BLaER1 treated with 17β-estradiol and CSF1 and Interleukin-3, amounts not matched to agents 10 nM and 100 nM (cell line): ENCODE data around the gene PPP1R36.

Experiments
- H3K27ac ChIP-seq, 11 experiments: shearing (Covaris generic); formaldehyde crosslinking; 2 replicates each; pipeline ENCODE4 v1.8.1; 2022
- H3K27me3 ChIP-seq, 11 experiments: shearing (Covaris generic); formaldehyde crosslinking; 2 replicates each; pipeline ENCODE4 v1.8.1; 2022
- H3K36me3 ChIP-seq, 11 experiments: shearing (Covaris generic); formaldehyde crosslinking; 2 replicates each; pipeline ENCODE4 v1.8.1; 2022
- H3K4me1 ChIP-seq, 10 experiments: shearing (Covaris generic); formaldehyde crosslinking; 2 replicates each; pipeline ENCODE4 v1.8.1; 2022
- H3K4me2 ChIP-seq, 11 experiments: shearing (Covaris generic); formaldehyde crosslinking; 2 replicates each; pipeline ENCODE4 v1.8.1; 2022
- H3K4me3 ChIP-seq, 10 experiments: shearing (Covaris generic); formaldehyde crosslinking; 2 replicates each; pipeline ENCODE4 v1.8.1; 2022
- H3K9ac ChIP-seq, 11 experiments: shearing (Covaris generic); formaldehyde crosslinking; 2 replicates each; pipeline ENCODE4 v1.8.1; 2022
- H3K9me3 ChIP-seq, 11 experiments: shearing (Covaris generic); formaldehyde crosslinking; replicated peaks in 1 of 11; 2 replicates each; pipeline ENCODE4 v1.8.1; 2022
- H4K20me1 ChIP-seq, 11 experiments: shearing (Covaris generic); formaldehyde crosslinking; 2 replicates each; pipeline ENCODE4 v1.8.1; 2022
- Cebpa-rat ChIP-seq, 11 experiments: shearing (Covaris generic); IDR thresholded peaks; 2 replicates each; pipeline ENCODE4 v1.8.1; 2022

The PPP1R36 gene

GRCh38 chr14:64504897-64505794 lies 44.6 kb upstream of the PPP1R36 start:
- peak overlapping the region; percentile 96 to 100 (median 100) for H3K9ac ChIP-seq
- no peaks in the 10 kb centered on the region for H3K9me3 ChIP-seq
- H3K4me1 ChIP-seq = peaks cover 64 to 71% (median 67%) of the 10 kb centered on the region in 10 experiments
- TF ChIP-seq Cebpa-rat (IDR thresholded peaks at IDR 0.05) = no peak
- H4K20me1 ChIP-seq = peaks cover 48 to 62% (median 50%) of the 10 kb centered on the region in 11 experiments
- peak overlapping the region; percentile 91 to 99 (median 96) for H3K4me2 ChIP-seq
- peak overlapping the region; percentile 99 to 100 (median 100) for H3K27ac ChIP-seq
- peak overlapping the region; percentile 81 to 98 (median 92) for H3K4me3 ChIP-seq
- peaks cover 0 to 9% (median 3%) of the 10 kb centered on the region in 11 experiments; a peak in 9 of 22 replicates for H3K36me3 ChIP-seq
- H3K27me3 ChIP-seq = no peaks in the 10 kb centered on the region

- Histone ChIP-seq H3K27me3 (no peaks in the 10 kb centered on the region), H3K9ac (peak overlapping the region; percentile 96 to 100 (median 100); a peak in 21 of 22 replicates), H3K36me3 (peaks cover 0 to 12% (median 5%) of the 10 kb centered on the region in 11 experiments; a peak in 12 of 22 replicates), H3K27ac (peak overlapping the region in 10 of 11 experiments; percentile 99 to 100 (median 100); a peak in 17 of 22 replicates), H4K20me1 (peaks cover 61 to 69% (median 66%) of the 10 kb centered on the region in 11 experiments), H3K4me3 (peak overlapping the region; percentile 81 to 98 (median 92); a peak in 19 of 20 replicates), H3K9me3 (no peaks in the 10 kb centered on the region), H3K4me2 (peak overlapping the region; percentile 91 to 99 (median 96)), H3K4me1 (peaks cover 62 to 71% (median 66%) of the 10 kb centered on the region in 10 experiments)
- TF ChIP-seq Cebpa-rat (IDR thresholded peaks at IDR 0.05) = no peak
Observed at GRCh38 chr14:64506721-64507120, 43.0 kb upstream of the PPP1R36 start.

- Histone ChIP-seq H3K4me3 (peak overlapping the region in 9 of 10 experiments; percentile 12 to 98 (median 92); a peak in 10 of 20 replicates), H3K27me3 (no peaks in the 10 kb centered on the region), H3K9ac (peak overlapping the region in 8 of 11 experiments; percentile 9 to 100 (median 100); a peak in 11 of 22 replicates), H3K4me2 (peak overlapping the region; percentile 91 to 99 (median 96)), H3K27ac (peak overlapping the region in 1 of 11 experiments; percentile 100; a peak in 2 of 22 replicates), H3K36me3 (peaks cover 0 to 19% (median 11%) of the 10 kb centered on the region in 11 experiments; a peak in 13 of 22 replicates), H3K4me1 (peaks cover 56 to 71% (median 65%) of the 10 kb centered on the region in 10 experiments), H3K9me3 (no peaks in the 10 kb centered on the region), H4K20me1 (peaks cover 70 to 75% (median 74%) of the 10 kb centered on the region in 11 experiments)
- no peak for TF ChIP-seq Cebpa-rat (IDR thresholded peaks at IDR 0.05)
Observed at GRCh38 chr14:64507376-64508156, 42.2 kb upstream of the PPP1R36 start.

DNA sequence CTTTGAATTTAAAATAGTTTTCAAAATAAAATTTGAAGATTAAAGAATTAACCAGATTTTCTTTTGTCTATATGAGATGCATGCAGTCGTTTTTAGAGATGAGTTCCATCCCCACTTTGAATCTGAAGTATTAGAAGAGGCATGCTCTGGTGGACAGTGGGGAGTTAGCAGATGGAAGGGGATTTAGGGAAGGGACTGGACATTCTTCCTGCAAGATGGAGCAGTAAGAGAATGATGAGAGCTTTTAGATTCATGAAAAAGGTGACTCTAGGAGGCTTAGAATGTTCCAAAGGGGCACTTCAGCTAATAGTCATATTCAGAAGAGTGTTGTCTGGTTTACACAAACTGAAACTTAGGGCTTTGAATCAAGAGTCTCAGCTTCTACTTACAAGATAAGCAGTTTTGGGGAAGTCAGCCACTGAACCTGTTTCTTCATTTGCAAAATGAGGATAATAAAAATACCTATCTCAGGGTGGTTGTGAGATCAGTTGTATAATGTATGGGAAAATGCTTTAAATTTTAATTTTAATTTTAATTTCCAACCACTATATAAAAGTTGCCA lies 41.5 kb upstream of the PPP1R36 start:
- peaks cover 54 to 72% (median 63%) of the 10 kb centered on the region in 10 experiments for H3K4me1 ChIP-seq
- H3K9me3 ChIP-seq = no peaks in the 10 kb centered on the region
- peaks cover 77 to 82% (median 82%) of the 10 kb centered on the region in 11 experiments for H4K20me1 ChIP-seq
- no peaks in the 10 kb centered on the region for H3K27me3 ChIP-seq
- peak overlapping the region in 2 of 10 experiments; percentile 38 to 81; a peak in 2 of 20 replicates for H3K4me3 ChIP-seq
- TF ChIP-seq Cebpa-rat (IDR thresholded peaks at IDR 0.05) = no peak
- H3K36me3 ChIP-seq = peaks cover 0 to 26% (median 15%) of the 10 kb centered on the region in 11 experiments; a peak in 15 of 22 replicates
- peak overlapping the region in 1 of 11 experiments; percentile 100; a peak in 1 of 22 replicates for H3K9ac ChIP-seq
- 0 out of 22 replicates have a peak overlapping the region, but pooled peaks of 1 of the 11 experiments have one; percentile 1 for H3K27ac ChIP-seq
- H3K4me2 ChIP-seq = peak overlapping the region; percentile 91 to 99 (median 96); a peak in 21 of 22 replicates

DNA sequence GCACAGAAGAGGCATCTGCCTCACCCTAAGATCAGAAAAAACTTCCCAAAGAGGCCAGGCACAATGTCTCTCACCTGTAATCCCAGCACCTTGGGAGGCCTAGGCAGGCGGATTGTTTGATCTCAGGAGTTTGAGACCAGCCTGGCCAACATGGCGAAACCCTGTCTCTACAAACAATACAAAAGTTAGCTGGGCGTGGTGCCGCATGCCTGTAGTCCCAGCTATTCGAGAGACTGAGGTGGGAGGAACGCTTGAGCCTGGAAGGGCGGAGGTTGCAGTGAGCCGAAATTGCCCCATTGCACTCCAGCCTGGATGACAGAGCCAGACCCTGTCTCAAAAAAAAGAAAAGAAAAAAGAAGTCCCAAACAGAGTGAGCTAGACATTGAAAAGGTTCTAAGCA lies 40.7 kb upstream of the PPP1R36 start:
- Histone ChIP-seq H3K9ac (no peak overlapping the region), H3K27me3 (no peaks in the 10 kb centered on the region), H3K9me3 (no peaks in the 10 kb centered on the region), H4K20me1 (peaks cover 85 to 89% (median 89%) of the 10 kb centered on the region in 11 experiments), H3K4me3 (peak overlapping the region in 2 of 10 experiments; percentile 2 to 3; a peak in 2 of 20 replicates), H3K27ac (no peak overlapping the region), H3K4me1 (peaks cover 54 to 79% (median 63%) of the 10 kb centered on the region in 10 experiments), H3K4me2 (peak overlapping the region; percentile 22 to 97 (median 51); a peak in 19 of 22 replicates), H3K36me3 (peaks cover under 1 to 33% (median 17%) of the 10 kb centered on the region in 11 experiments; a peak in 17 of 22 replicates)
- no peak for TF ChIP-seq Cebpa-rat (IDR thresholded peaks at IDR 0.05)

DNA sequence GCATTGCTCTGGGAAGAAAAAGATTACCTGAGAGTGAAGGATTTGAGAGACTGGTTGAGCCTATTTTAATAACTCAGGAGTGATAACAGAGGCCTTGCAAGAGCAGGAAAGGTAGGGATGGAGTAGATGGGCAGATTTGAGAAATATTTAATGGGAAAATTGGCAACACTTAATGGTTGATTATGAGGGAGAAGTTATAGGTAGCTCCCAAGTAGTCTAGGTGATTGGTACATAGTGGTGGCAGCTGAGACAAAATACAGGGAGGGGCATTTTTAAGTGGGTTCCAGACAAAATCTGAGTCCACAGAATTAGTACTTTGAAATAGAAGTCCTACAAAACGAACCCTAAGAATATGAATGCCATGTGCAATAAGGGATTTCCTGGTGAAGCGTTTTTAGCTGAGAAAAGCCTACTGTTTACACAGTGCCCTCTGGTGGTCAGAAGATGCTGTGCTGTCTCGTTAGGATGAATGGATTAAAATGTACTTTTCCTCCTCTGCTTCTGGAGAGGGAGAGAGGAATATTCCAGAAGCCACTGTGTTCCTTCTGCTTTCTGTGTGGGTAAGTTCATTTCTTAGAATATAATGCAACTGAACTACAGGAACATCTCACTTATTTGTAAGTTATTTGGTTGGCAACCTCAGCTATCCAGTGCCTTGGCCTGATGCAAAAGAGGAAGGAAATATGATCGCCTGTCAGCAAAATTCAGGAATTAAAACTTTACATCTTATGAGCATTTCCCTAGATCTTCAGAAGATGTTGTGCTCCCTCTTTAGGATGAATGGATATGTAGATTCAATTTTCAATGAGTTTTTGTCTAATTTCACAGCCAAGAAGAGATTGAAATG lies 38.7 kb upstream of the PPP1R36 start:
- Histone ChIP-seq H3K4me3 (peak overlapping the region in 4 of 10 experiments; percentile 26 to 42 (median 40); a peak in 7 of 20 replicates), H3K4me1 (peaks cover 50 to 96% (median 59%) of the 10 kb centered on the region in 10 experiments), H3K4me2 (peak overlapping the region; percentile 31 to 97 (median 68)), H3K36me3 (peaks cover 9 to 38% (median 17%) of the 10 kb centered on the region in 11 experiments; a peak in 17 of 22 replicates), H3K9ac (peak overlapping the region in 5 of 11 experiments; percentile 21 to 70 (median 53); a peak in 9 of 22 replicates), H3K27ac (peak overlapping the region in 9 of 11 experiments; percentile 6 to 64 (median 37); a peak in 12 of 22 replicates), H4K20me1 (peaks cover 97 to 100% (median 100%) of the 10 kb centered on the region in 11 experiments), H3K27me3 (no peaks in the 10 kb centered on the region), H3K9me3 (no peaks in the 10 kb centered on the region)
- no peak for TF ChIP-seq Cebpa-rat (IDR thresholded peaks at IDR 0.05)

- no peak overlapping the region for H3K9ac ChIP-seq
- peaks cover 8 to 50% (median 16%) of the 10 kb centered on the region in 11 experiments; a peak in 17 of 22 replicates for H3K36me3 ChIP-seq
- H3K4me1 ChIP-seq = peaks cover 28 to 92% (median 36%) of the 10 kb centered on the region in 10 experiments
- H4K20me1 ChIP-seq = peaks cover 97 to 100% (median 100%) of the 10 kb centered on the region in 11 experiments
- peak overlapping the region in 1 of 11 experiments; percentile 97; a peak in 1 of 22 replicates for H3K4me2 ChIP-seq
- no peaks in the 10 kb centered on the region for H3K27me3 ChIP-seq
- H3K27ac ChIP-seq = no peak overlapping the region
- H3K9me3 ChIP-seq = no peaks in the 10 kb centered on the region
- H3K4me3 ChIP-seq = no peak overlapping the region
- TF ChIP-seq Cebpa-rat (IDR thresholded peaks at IDR 0.05) = no peak
Observed at GRCh38 chr14:64513271-64513670, 36.5 kb upstream of the PPP1R36 start.
